AG09309 (cell line): ENCODE data around the gene P2RX7.

ENCODE experiments used
- DNase-seq: peaks from one replicate; pipeline ENCODE4 v3.0.0-alpha.2; 2010; ENCODE audit warnings: low read depth
- H3K4me3 ChIP-seq: 2 replicates; pipeline ENCODE4 v1.5.1; 2011; ENCODE audit warnings: mild to moderate bottlenecking, low read depth, low read length, moderate library complexity; ENCODE audit not compliant: control insufficient read depth
- CTCF ChIP-seq: IDR thresholded peaks from 2 replicates; pipeline ENCODE4 v1.5.1; 2011; ENCODE audit warnings: mild to moderate bottlenecking, low read depth, low read length, inconsistent platforms; ENCODE audit not compliant: insufficient read depth, control insufficient read depth; ENCODE audit errors: missing control alignments

P2RX7 gene

GRCh38 chr12:121212875-121213274 is 80.2 kb downstream of the P2RX7 start:
- DNase-seq: no peak
- H3K4me3 ChIP-seq: no peak overlapping the region
- TF ChIP-seq CTCF: no peak

- no peak overlapping the region for H3K4me3 ChIP-seq
- TF ChIP-seq CTCF: no peak
- peak; percentile 45 for DNase-seq
Measured at GRCh38 chr12:121214166-121214777, 81.6 kb downstream of the P2RX7 start.

GRCh38 chr12:121214855-121215745 is 82.4 kb downstream of the P2RX7 start:
- DNase-seq: peak; percentile 79
- no peak overlapping the region for H3K4me3 ChIP-seq

GRCh38 chr12:121216102-121216501 is 83.4 kb downstream of the P2RX7 start:
- TF ChIP-seq CTCF: no peak
- DNase-seq: no peak
- no peak overlapping the region for H3K4me3 ChIP-seq

More at GRCh38 chr12:121214855-121215745, 82.4 kb downstream of the P2RX7 start:
- TF ChIP-seq CTCF: no peak

GRCh38 chr12:121217063-121217462 is 84.4 kb downstream of the P2RX7 start:
- TF ChIP-seq CTCF: no peak
- DNase-seq: no peak
- H3K4me3 ChIP-seq: no peak overlapping the region

- no peak for DNase-seq
- no peak overlapping the region for H3K4me3 ChIP-seq
- TF ChIP-seq CTCF: no peak
Measured at GRCh38 chr12:121217761-121218160, 85.1 kb downstream of the P2RX7 start.
